Suprapubic skin (tissue), 4 donors: ENCODE measurements around the gene CYREN. TPM values are rescaled to one million over a fixed set of nuclear protein-coding genes. Genes with fewer than 3 reads are reported as not detected.

ENCODE experiments used
- DNase-seq, 2 donors: peaks; one replicate each; pipeline ENCODE4 v3.0.0-alpha.2; 2019; ENCODE audit warnings: low spot score in 2 of 2
- H3K27ac ChIP-seq: fragments of 200-600 bp; sonication (generic); one replicate; pipeline ENCODE4 v1.5.1; 2019
- H3K27me3 ChIP-seq: fragments of 200-600 bp; sonication (generic); one replicate; pipeline ENCODE4 v1.5.1; 2019
- H3K36me3 ChIP-seq: fragments of 200-600 bp; sonication (generic); one replicate; pipeline ENCODE4 v1.5.1; 2019
- H3K4me1 ChIP-seq: fragments of 200-600 bp; sonication (generic); one replicate; pipeline ENCODE4 v1.5.1; 2019
- H3K4me3 ChIP-seq: fragments of 200-600 bp; sonication (generic); one replicate; pipeline ENCODE4 v1.5.1; 2019; ENCODE audit warnings: mild to moderate bottlenecking
- H3K9me3 ChIP-seq: fragments of 200-600 bp; sonication (generic); one replicate; pipeline ENCODE4 v1.5.1; 2019
- EP300 ChIP-seq: sonication (generic); formaldehyde crosslinking; IDR thresholded peaks from one replicate; pipeline ENCODE4 v1.6.1; 2017; ENCODE audit warnings: antibody characterized with exemption
- POLR2A ChIP-seq, 2 donors: fragments of 450-650 bp; IDR thresholded peaks; one replicate each; pipeline ENCODE4 v1.6.1; 2017; ENCODE audit warnings: antibody characterized with exemption in 2 of 2, mild to moderate bottlenecking in 2 of 2, moderate library complexity in 2 of 2
- POLR2AphosphoS5 ChIP-seq, 3 donors: sonication (generic); formaldehyde crosslinking; IDR thresholded peaks; one replicate each; pipeline ENCODE4 v1.6.1; 2017; ENCODE audit warnings: antibody characterized with exemption in 3 of 3
- WGBS: methylation state at CpG from one replicate; pipeline ENCODE4 v1.1.5; 2018; 5-methylcytosine and 5-hydroxymethylcytosine counted together
- total RNA-seq, 4 donors: library from RNA; depleted of rRNA; stranded (reverse); fragments of >200 nt; gene quantifications; one replicate each; pipeline ENCODE4 v1.1.0, GENCODE V29; 2016
- TF ChIP-seq, protein P1 (sequence below), 2 donors: fragments of 200-600 bp in 1 of 2; fragments of 450-650 bp in 1 of 2; sonication (generic) in 1 of 2; IDR thresholded peaks; one replicate each; pipeline ENCODE4 v1.5.1; 2016 to 2019; ENCODE audit warnings: antibody characterized with exemption in 2 of 2, mild to moderate bottlenecking in 1 of 2, moderate library complexity in 1 of 2

The CYREN gene, protein sequence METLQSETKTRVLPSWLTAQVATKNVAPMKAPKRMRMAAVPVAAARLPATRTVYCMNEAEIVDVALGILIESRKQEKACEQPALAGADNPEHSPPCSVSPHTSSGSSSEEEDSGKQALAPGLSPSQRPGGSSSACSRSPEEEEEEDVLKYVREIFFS
- total RNA-seq = 10 to 100 TPM; 25.2 to 40.0 (median 32.4) TPM

DNA sequence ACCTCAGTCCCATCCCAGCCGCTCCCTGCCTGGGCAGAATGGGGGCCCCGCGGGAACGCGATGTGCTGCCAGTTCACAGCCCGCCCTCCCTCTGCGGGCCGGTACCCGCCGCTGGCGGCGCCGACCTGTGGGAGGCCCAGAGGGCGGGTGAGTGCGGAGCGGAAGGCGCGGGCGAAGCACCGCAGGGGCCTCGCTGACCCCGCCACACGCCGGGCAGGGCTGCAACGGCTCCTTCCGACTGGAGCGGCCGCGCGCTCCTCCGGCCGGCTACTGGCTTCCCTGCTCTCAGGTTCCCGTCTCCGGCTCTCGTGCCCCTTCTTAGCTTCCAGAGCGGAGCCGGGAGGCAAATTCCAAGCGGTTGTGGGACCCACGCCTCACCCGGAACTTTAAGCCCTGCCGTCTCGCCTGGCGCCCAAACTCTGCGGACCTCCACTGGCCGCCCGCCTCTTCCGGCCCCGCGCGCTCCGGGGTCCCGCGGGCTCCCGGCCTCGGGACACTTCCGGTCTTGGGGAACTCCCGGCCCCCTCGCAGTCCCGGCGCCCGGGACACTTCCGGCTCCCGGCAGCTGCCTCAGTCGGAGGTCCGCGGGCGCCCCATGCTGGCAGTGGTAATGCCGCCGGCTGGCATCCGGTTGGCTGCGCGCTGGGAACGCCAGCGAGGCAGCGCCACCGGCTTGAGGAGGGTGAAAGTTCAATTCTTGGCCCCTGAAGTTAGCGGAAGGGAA is at the start of gene CYREN:
TSS of gene CYREN (minus strand) at position 434 of the 724 bp plus-strand sequence. CDS start 1,785 bp downstream, outside the sequence.
- peaks cover 47% of the 10 kb centered on the region for H3K4me1 ChIP-seq
- DNase-seq = peak; percentile 94 to 96
- 0% methylated on average over 20 of the region's 77 CpGs for WGBS

DNA sequence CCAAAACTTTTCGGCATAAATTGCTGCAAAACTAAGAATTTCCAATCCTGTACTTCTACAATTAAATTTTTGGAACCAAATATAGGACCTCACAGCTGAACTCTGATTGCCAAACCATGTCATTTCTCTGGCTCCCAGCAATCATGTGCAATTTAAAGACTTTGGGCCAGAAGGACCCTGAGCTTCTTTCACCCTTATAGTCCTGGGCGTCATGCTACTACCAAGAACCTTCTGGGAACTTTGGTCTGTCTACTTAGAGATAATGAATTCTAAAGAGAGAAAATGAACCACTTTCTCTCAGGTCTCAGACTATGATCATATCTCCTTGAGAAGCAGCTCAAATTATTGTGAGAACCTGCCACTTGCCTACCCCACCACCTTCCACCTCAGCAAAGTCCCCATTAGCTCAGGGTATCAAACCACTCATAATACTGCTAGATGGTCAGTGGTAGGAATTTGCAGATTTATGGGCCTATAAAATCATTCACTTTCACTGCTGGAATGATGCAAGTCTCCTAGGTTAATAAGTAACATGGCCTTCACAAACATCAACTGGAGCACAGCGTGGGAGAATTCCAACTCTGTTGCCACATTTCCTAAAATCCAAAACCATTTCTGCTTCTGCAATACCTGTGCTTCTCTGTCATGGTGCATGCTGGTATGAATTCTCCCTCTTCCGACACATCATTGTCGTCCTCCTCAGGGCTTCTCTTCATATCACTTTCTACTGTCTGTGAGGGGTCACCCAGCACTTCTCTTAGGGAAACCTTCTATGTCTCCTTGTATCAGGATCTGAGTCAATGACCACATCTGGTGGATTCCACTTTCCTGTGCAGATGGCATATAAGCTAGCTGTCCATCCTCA is 47.4 kb upstream of the CYREN start:
- H3K9me3 ChIP-seq = no peaks in the 10 kb centered on the region
- TF ChIP-seq, protein P1, sequence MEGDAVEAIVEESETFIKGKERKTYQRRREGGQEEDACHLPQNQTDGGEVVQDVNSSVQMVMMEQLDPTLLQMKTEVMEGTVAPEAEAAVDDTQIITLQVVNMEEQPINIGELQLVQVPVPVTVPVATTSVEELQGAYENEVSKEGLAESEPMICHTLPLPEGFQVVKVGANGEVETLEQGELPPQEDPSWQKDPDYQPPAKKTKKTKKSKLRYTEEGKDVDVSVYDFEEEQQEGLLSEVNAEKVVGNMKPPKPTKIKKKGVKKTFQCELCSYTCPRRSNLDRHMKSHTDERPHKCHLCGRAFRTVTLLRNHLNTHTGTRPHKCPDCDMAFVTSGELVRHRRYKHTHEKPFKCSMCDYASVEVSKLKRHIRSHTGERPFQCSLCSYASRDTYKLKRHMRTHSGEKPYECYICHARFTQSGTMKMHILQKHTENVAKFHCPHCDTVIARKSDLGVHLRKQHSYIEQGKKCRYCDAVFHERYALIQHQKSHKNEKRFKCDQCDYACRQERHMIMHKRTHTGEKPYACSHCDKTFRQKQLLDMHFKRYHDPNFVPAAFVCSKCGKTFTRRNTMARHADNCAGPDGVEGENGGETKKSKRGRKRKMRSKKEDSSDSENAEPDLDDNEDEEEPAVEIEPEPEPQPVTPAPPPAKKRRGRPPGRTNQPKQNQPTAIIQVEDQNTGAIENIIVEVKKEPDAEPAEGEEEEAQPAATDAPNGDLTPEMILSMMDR (IDR thresholded peaks at IDR 0.05) = no peak
- TF ChIP-seq EP300 (no peak), POLR2AphosphoS5 (IDR thresholded peaks at IDR 0.05) (no peak), POLR2A (IDR thresholded peaks at IDR 0.05) (no peak)
- H3K4me1 ChIP-seq = no peaks in the 10 kb centered on the region
- no peaks in the 10 kb centered on the region for H3K36me3 ChIP-seq
- no peaks in the 10 kb centered on the region for H3K27me3 ChIP-seq
- over 99% methylated on average over 5 of the region's 5 CpGs for whole genome bisulfite sequencing
- no peak overlapping the region for H3K4me3 ChIP-seq
- no peak for DNase-seq
- no peak overlapping the region for H3K27ac ChIP-seq

More for the DNA sequence above, at the start of gene CYREN:
- Histone ChIP-seq H3K36me3 (peaks cover 30% of the 10 kb centered on the region), H3K27ac (peak within 1 kb of the TSS; percentile 97), H3K9me3 (no peaks in the 10 kb centered on the region), H3K27me3 (no peaks in the 10 kb centered on the region), H3K4me3 (peak within 1 kb of the TSS; percentile 84)
- TF ChIP-seq, protein P1 (IDR thresholded peaks at IDR 0.05) = peak; percentile 15 to 70
- TF ChIP-seq POLR2AphosphoS5 (IDR thresholded peaks at IDR 0.05) (peak; percentile 23 to 57 (median 49)), POLR2A (IDR thresholded peaks at IDR 0.05) (peak in 1 of 2 donors; percentile 41), EP300 (no peak)

DNA sequence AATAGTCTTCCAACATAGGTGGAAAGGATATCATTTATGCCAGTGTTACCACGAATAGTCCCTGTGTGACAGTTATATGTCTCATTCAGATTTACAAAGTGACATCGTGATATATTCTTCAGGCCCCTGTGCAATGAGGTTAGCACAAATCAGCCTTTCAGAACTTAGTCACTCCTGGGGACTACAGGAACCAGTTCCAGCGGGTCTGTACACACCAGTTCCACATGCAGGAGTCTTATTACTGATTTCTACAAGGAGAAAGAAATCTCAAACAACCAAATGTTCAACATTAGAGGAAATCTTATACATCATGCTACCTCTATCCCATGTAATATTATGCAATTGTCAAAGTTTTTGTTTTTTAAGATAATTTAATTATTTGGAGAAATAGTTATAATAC is 45.2 kb upstream of the CYREN start:
- TF ChIP-seq, protein P1 (IDR thresholded peaks at IDR 0.05) = no peak
- TF ChIP-seq POLR2AphosphoS5 (IDR thresholded peaks at IDR 0.05) (no peak), EP300 (no peak), POLR2A (IDR thresholded peaks at IDR 0.05) (no peak)
- H3K27me3 ChIP-seq = no peaks in the 10 kb centered on the region
- H3K4me3 ChIP-seq = no peak overlapping the region
- DNase-seq = no peak
- H3K27ac ChIP-seq = no peak overlapping the region
- H3K9me3 ChIP-seq = no peaks in the 10 kb centered on the region
- WGBS = 89% methylated on average over 3 of the region's 3 CpGs
- H3K4me1 ChIP-seq = peaks cover 6% of the 10 kb centered on the region
- H3K36me3 ChIP-seq = no peaks in the 10 kb centered on the region

DNA sequence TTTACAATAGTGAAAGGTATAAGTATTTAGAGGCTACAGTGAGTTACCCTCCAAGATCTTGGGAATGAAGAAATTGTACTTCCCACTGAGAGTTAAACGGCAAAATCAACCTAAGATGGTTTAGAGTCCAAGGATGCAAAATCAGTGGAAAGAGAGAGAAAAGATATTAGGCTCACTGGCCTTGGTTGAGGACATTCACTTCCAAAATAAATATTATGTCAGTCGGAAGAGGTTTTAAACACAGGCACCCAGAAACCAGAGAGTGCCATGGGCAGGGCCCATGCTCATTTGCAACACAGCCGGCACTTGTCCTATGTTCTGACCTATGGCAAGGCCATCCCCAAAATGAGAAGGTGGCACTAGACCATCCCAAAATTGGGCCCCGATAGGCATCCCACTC is 44.7 kb upstream of the CYREN start:
- no peaks in the 10 kb centered on the region for H3K36me3 ChIP-seq
- H3K27ac ChIP-seq = no peak overlapping the region
- WGBS = 87% methylated on average over 4 of the region's 4 CpGs
- TF ChIP-seq POLR2A (IDR thresholded peaks at IDR 0.05) = no peak
- no peak for TF ChIP-seq POLR2AphosphoS5 (IDR thresholded peaks at IDR 0.05)
- TF ChIP-seq EP300 = no peak
- TF ChIP-seq, protein P1 (IDR thresholded peaks at IDR 0.05) = no peak
- H3K27me3 ChIP-seq = no peaks in the 10 kb centered on the region
- H3K4me3 ChIP-seq = no peak overlapping the region
- H3K4me1 ChIP-seq = peaks cover 11% of the 10 kb centered on the region
- H3K9me3 ChIP-seq = no peaks in the 10 kb centered on the region
- no peak for DNase-seq
